GM13976 (cell line): ENCODE data around the gene ITIH4.
"Not testable (repeated sequence)": the region's sequence is repeated elsewhere in the genome, so short reads cannot be mapped to it uniquely, and the experiment has no call there.

Experiments
- DNase-seq: peaks from one replicate; pipeline ENCODE4 v3.0.0; 2012; ENCODE audit warnings: low spot score
- CTCF ChIP-seq: IDR thresholded peaks from 2 replicates; pipeline ENCODE4 v1.5.1; 2012; ENCODE audit warnings: borderline replicate concordance, mild to moderate bottlenecking; ENCODE audit not compliant: insufficient read depth; ENCODE audit errors: extremely low read depth, missing control alignments, control extremely low read depth
- in situ Hi-C: fragments of 300-500 bp; cut with MboI; formaldehyde crosslinking; loops from one replicate; pipeline ENCODE4 v1.12.0; 2022; ENCODE audit warnings: low sequenced_read_pairs, mixed read lengths, inconsistent platforms; ENCODE audit not compliant: unreplicated experiment

Gene ITIH4

GRCh38 chr3:52779011-52779836, 51.2 kb downstream of the ITIH4 start:
- in situ Hi-C loops, result no loop called here
- no peak for TF ChIP-seq CTCF
- DNase-seq, result peak; percentile 80

DNA sequence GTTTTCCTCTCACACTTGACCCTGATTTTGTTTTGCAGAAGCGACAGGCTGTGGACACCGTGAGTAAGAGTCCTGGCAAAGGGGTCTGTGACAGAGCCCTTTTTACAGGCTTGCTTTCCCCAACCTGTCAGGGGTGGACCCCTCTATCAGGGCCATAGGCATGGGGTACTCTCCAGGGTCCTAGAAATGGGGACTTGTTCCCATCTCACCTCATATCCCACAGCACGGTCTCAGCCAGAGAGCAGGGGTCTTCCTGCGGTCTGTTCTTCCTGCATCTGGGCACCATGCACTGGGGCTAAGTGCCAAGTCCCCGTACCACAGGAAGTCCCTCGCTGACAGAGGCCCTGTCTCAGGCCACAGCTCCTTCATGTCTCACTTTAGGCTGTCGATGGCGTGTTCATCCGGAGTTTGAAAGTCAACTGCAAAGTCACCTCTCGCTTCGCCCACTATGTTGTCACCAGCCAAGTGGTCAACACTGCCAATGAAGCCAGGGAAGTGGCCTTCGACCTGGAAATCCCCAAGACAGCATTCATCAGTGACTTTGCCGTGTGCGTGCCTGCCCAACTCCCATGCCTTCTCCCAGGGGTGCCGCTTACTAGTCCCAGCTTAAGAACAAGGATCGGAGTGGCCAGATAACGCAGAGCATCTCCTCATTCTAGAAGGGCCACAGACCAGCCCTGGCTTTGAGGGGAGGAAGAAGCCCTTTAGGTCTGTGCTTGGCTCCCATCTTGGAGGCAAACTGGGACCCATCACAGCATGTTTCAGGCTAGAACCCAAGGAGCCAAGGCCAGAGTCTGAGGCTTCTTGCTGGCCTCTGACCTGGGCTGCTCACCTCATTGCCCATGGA, 52.3 kb downstream of the ITIH4 start:
- DNase-seq, result no peak
- in situ Hi-C loops, result no loop called here
- no peak for TF ChIP-seq CTCF

- in situ Hi-C loops, result no loop called here
- TF ChIP-seq CTCF, result no peak
- no peak for DNase-seq
Observed at GRCh38 chr3:52777127-52777958, 53.1 kb downstream of the ITIH4 start, which contains the start of gene ITIH1. Gene ITIH1, plus strand, starts transcription at chr3:52777599. Its CDS starts 17 bp downstream, at chr3:52777616.

GRCh38 chr3:52776486-52776885, 54.0 kb downstream of the ITIH4 start:
- in situ Hi-C loops, DNase-seq: not testable (repeated sequence)

- in situ Hi-C loops, result no loop called here
- DNase-seq, result no peak
- TF ChIP-seq CTCF, result no peak
Observed at GRCh38 chr3:52775877-52776276, 54.6 kb downstream of the ITIH4 start.

DNA sequence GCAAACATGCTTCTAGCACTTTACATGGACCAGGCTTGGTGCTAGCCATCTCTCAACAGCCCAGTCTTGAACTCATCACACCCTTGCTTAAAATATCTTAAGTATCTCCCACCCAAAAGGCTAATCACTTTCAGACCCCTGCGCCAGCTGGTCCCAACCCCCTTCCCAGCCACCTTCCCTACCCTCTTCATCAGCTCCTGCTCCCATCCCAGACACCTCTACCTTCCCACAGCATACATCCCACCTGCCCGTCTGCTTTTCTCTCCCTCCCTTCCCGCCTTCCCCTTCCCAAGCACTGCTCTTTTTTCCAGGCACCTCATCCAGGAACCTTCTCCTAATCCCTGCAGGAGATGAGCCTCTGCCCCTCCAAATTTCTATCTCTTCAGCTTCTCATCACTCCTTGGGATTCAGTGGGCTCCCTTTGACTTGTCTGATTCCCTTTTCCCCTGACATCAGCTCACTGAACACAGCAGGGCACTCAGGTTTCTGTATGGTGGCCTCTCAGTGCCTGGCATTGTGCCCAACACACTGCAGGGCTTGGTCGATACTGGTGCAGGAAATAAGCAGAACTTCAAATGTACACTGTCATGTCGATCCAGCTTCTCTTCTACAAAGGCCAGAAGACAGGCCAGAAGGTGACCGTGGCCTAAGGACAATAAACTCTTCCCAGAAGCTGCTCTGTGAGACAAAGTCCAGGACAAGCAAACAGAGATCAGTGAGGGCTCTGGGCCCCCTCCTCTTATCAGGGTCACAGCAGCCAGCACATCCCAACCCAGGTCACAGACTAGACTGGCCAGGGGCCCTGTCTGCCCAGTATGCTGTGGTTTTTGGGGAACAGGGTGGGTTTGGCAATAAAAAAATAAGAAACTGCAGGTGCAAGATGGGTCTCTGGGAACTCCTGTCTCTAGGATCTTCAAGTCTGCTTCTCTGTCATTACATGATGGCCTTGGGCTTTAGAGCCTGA, 55.3 kb downstream of the ITIH4 start:
- in situ Hi-C loops, result no loop called here
- DNase-seq, result no peak
- TF ChIP-seq CTCF, result no peak
